GM12891 (cell line): Measurements from ENCODE around the gene RAB11FIP4.

Experiments used
- POLR2A ChIP-seq: IDR thresholded peaks from 2 replicates; pipeline ENCODE4 v1.6.1; 2011; ENCODE audit warnings: low read depth, low read length, control low read depth
- POLR2AphosphoS5 ChIP-seq: IDR thresholded peaks from 2 replicates; pipeline ENCODE4 v1.6.1; 2011; ENCODE audit warnings: low read depth, low read length, control low read depth

DNA sequence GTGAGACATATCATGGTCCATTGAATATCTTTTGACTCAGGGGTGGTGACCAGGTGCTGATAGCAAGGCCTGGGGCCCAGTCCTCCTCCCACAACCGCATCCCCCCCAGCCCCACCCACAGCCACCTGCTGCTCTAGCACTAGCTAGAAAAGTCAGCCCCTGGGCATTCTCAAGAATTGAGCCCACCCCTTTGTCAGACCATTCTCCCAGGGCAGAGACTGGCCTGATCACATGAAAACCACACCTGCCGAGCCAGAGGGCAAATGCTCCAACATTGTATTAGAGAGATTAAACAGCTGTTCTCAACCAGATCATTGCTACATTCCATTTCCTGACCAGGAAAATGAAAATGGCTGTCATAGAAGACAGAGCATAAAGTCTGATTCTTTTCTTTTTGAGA lies 62.4 kb downstream of the RAB11FIP4 start:
- TF ChIP-seq POLR2AphosphoS5 (no peak), POLR2A (no peak)
